ENCODE measurements around the gene OXER1.

DNA sequence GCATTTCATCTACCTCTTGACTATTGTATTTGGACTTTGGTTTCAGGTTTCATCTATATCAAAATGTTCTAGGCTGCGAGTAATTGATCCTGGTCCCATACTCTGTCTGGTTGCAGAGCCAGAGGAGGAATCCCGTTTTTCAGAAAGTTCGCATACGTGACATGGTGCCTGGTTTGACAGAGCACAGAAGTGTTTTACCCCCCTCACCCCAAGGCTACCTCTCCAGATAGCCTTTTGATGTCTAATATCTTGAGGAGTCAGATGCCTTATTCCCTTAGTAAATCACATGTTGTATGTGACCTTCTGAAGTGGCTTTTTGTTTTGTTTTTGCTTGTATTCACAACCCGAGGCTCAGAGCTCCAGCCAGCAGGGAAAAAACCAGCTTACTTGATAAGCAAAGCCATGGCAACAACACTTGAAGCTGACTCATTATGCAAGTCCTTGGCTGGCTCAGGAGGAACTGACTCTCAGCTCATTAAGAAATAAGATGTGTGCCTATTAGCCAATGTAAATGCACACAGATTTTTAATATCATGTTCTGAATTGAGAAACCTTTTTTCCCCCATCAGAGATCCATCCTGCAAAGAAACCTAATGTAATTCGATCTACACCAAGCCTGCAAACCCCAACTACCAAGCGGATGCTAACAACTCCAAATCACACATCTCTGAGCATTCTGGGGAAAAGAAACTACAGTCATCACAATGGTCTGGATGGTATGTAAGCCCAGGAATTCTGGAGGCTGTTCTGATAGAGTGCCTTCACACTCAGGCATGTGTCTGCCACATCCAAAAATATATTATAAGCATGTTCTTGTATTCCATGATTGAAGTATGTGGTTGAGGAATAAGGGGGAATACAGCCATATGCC lies 41.4 kb downstream of the OXER1 start:
- TF ChIP-seq, protein P1, sequence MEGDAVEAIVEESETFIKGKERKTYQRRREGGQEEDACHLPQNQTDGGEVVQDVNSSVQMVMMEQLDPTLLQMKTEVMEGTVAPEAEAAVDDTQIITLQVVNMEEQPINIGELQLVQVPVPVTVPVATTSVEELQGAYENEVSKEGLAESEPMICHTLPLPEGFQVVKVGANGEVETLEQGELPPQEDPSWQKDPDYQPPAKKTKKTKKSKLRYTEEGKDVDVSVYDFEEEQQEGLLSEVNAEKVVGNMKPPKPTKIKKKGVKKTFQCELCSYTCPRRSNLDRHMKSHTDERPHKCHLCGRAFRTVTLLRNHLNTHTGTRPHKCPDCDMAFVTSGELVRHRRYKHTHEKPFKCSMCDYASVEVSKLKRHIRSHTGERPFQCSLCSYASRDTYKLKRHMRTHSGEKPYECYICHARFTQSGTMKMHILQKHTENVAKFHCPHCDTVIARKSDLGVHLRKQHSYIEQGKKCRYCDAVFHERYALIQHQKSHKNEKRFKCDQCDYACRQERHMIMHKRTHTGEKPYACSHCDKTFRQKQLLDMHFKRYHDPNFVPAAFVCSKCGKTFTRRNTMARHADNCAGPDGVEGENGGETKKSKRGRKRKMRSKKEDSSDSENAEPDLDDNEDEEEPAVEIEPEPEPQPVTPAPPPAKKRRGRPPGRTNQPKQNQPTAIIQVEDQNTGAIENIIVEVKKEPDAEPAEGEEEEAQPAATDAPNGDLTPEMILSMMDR (conservative IDR thresholded peaks at IDR 0.05 in 1 of 2, IDR thresholded peaks at IDR 0.05 in 1 of 2; ENCODE audit: extremely low read depth in 1 of 2, insufficient read depth in 1 of 2, low read depth in 1 of 2, low read length in 2 of 2): no peak
- TF ChIP-seq EZH2 (IDR thresholded peaks at IDR 0.05; ENCODE audit: borderline replicate concordance, low read length): no peak

Data from mammary epithelial cell (primary cell).